ENCODE results near the gene SRRD.

SRRD gene

DNA sequence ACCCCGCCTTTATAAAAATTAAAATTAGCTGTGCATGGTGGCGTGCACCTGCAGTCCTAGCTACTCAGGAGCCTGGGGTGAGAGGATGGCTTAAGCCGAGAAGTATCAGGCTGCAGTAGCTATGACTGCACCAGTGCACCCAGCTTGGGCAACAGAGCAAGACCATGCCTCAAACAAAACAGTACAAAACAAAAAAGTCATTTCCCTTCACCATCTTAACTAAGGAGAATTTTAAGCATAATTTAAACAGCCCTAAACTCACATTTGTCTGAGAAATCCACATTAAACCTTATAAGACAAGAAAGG lies 51.9 kb downstream of the SRRD start:
- Histone ChIP-seq H3K4me1 (ENCODE audit: control insufficient read depth, insufficient read depth, low read length) (no peaks in the 10 kb centered on the region), H3K36me3 (ENCODE audit: control insufficient read depth, insufficient read depth, low read length) (peaks cover 14% of the 10 kb centered on the region), H3K27me3 (ENCODE audit: control insufficient read depth, insufficient read depth, low read length) (no peaks in the 10 kb centered on the region), H3K4me3 (ENCODE audit: low read length) (no peak overlapping the region), H3K9me3 (ENCODE audit: control insufficient read depth, insufficient read depth, low read length) (no peaks in the 10 kb centered on the region), H3K27ac (ENCODE audit: low read length) (no peak overlapping the region)
- DNase-seq (ENCODE audit: low read depth, low spot score): no peak
- no CpG with 5 or more reads among the region's 3 CpGs for WGBS (ENCODE audit: insufficient coverage, insufficient read length)

DNA sequence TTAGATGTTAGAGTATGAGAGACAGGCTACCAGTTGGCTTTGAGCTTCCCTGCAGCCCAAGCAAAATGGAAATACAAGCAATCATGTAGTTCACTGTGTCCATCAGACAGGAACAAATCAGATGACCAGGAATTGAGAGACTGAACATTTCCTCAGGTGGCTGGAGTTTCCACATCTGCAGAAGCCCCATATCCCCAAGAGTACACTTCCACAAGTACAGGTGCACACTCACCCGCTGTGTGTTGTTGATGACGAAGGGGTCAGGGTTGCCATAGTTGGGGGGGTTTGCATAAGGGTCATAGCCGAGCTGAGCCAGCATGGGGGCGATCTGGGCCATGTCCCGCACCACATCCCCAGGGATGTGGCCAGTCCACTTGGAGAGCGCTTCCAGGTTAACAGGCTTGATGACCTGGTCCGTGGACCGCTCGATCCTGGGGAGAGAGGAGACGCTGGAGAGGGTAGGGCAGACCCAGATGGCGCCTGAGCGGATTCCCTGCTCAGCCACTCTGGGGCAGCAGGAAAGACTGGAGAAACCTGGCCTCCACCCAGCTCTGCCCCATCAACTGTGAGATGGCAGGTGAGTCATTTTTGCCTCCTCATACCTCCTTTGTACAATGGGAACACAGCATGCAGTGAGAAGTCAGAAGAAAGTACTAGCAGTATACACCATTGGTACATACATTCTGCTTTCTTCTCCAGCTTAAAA lies 52.5 kb downstream of the SRRD start:
- Histone ChIP-seq H3K9me3 (ENCODE audit: control insufficient read depth, insufficient read depth, low read length) (no peaks in the 10 kb centered on the region), H3K4me1 (ENCODE audit: control insufficient read depth, insufficient read depth, low read length) (no peaks in the 10 kb centered on the region), H3K36me3 (ENCODE audit: control insufficient read depth, insufficient read depth, low read length) (peaks cover 21% of the 10 kb centered on the region), H3K27ac (ENCODE audit: low read length) (no peak overlapping the region), H3K4me3 (ENCODE audit: low read length) (no peak overlapping the region), H3K27me3 (ENCODE audit: control insufficient read depth, insufficient read depth, low read length) (no peaks in the 10 kb centered on the region)
- DNase-seq (ENCODE audit: low read depth, low spot score): no peak
- no CpG with 5 or more reads among the region's 12 CpGs for whole genome bisulfite sequencing (ENCODE audit: insufficient coverage, insufficient read length)

DNA sequence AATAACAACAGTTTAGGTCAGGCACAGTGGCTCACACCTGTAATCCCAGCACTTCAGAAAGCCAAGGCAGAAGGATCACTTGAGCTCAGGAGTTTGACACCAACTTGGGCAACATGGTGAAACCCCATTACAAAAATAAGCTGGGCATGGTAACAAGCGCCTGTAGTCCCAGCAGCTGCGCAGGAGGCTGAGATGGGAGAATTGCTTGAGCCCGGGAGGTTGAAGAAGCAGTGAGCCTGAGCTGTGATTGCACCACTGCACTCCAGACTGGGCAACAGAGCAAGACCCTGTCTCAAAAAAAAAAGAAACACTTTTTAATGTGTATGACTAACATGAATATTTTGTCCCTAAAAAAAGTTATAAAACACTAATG lies 53.1 kb downstream of the SRRD start:
- WGBS (ENCODE audit: insufficient coverage, insufficient read length): no CpG with 5 or more reads among the region's 3 CpGs
- Histone ChIP-seq H3K27ac (ENCODE audit: low read length) (no peak overlapping the region), H3K4me3 (ENCODE audit: low read length) (no peak overlapping the region), H3K36me3 (ENCODE audit: control insufficient read depth, insufficient read depth, low read length) (peaks cover 19% of the 10 kb centered on the region), H3K27me3 (ENCODE audit: control insufficient read depth, insufficient read depth, low read length) (no peaks in the 10 kb centered on the region), H3K9me3 (ENCODE audit: control insufficient read depth, insufficient read depth, low read length) (no peaks in the 10 kb centered on the region), H3K4me1 (ENCODE audit: control insufficient read depth, insufficient read depth, low read length) (no peaks in the 10 kb centered on the region)
- no peak for DNase-seq (ENCODE audit: low read depth, low spot score)

DNA sequence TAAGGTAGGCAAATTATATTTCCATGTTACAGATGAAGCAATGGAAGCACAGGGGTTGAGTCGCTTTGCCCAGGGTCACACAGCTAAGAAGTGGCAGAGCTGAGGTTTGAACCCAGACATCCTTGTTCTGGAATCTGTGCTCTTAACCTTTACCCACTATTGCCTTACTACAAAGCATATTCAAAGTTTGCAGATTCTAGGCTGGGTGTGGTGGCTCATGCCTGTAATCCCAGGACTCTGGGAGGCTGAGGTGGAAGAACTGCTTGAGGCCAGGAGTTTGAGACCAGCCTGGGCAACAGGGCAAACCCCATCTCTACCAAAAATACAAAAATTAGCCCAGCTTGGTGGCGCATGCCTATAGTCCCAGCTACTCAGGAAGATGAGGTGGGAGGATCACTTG lies 56.4 kb downstream of the SRRD start:
- no CpG with 5 or more reads among the region's 2 CpGs for WGBS (ENCODE audit: insufficient coverage, insufficient read length)
- peaks cover 20% of the 10 kb centered on the region for H3K36me3 ChIP-seq (ENCODE audit: control insufficient read depth, insufficient read depth, low read length)
- no peaks in the 10 kb centered on the region for H3K27me3 ChIP-seq (ENCODE audit: control insufficient read depth, insufficient read depth, low read length)
- no peaks in the 10 kb centered on the region; the same call in 1 of the 2 replicates for H3K4me1 ChIP-seq (ENCODE audit: control insufficient read depth, insufficient read depth, low read length)
- no peak for DNase-seq (ENCODE audit: low read depth, low spot score)
- H3K27ac ChIP-seq (ENCODE audit: low read length): no peak overlapping the region
- H3K4me3 ChIP-seq (ENCODE audit: low read length): no peak overlapping the region
- H3K9me3 ChIP-seq (ENCODE audit: control insufficient read depth, insufficient read depth, low read length): no peaks in the 10 kb centered on the region

DNA sequence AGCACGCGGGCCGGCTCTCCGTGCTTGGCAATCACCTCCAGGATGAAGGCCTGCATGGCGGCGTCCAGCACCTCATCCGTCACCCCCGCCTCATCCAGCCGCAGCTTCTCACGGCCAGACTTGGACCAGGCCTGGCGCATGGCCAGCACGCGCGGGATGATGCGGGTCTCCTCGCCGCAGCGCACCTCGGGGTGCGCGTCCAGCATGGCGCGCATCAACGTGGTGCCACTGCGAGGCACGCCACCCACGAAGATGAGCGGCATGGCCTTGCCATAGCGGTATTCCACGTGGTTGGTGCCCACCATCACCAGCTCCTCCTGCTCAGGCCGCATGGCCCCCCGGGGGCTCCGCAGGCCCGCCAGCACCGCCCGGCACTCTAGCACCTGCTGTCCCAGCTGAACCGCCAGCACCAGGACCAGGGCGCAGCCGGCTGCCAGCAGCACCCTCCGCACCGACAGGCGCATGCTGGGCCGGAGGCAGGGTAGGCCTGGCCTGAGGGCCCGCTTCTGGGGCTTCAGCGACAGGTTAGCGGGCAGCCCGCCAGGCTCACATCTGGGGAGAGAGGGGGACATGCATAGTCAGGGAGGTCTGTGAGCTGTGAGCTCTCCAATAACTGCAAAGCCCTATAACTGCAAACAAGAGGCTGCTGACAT lies 57.6 kb downstream of the SRRD start:
- H3K9me3 ChIP-seq (ENCODE audit: control insufficient read depth, insufficient read depth, low read length): no peaks in the 10 kb centered on the region
- no peak overlapping the region for H3K27ac ChIP-seq (ENCODE audit: low read length)
- H3K27me3 ChIP-seq (ENCODE audit: control insufficient read depth, insufficient read depth, low read length): no peaks in the 10 kb centered on the region
- WGBS (ENCODE audit: insufficient coverage, insufficient read length): no CpG with 5 or more reads among the region's 47 CpGs
- no peaks in the 10 kb centered on the region; the same call in 1 of the 2 replicates for H3K4me1 ChIP-seq (ENCODE audit: control insufficient read depth, insufficient read depth, low read length)
- no peak overlapping the region for H3K4me3 ChIP-seq (ENCODE audit: low read length)
- no peak for DNase-seq (ENCODE audit: low read depth, low spot score)
- H3K36me3 ChIP-seq (ENCODE audit: control insufficient read depth, insufficient read depth, low read length): peaks cover 15% of the 10 kb centered on the region

DNA sequence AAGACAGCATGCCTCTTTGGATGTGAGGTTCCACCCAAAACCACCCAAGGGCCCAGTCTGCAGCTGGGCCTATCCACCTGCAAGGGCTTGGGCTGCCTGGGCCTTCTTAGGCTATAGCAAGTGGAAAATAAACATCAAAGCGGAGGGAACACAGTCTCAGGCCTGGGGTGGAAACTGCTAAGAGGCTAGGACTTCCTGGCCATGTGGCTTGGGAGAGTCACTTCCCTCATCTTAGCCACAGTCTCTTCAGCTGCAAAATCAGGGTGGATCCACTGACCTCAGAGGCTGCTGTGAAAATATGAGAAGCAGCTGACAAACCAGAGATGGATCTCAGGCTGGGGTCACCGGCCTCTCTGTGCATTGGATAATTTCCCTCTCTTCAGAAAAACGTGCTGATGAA lies 59.2 kb downstream of the SRRD start:
- DNase-seq (ENCODE audit: low read depth, low spot score): no peak
- WGBS (ENCODE audit: insufficient coverage, insufficient read length): no CpG with 5 or more reads among the region's 3 CpGs
- H3K36me3 ChIP-seq (ENCODE audit: control insufficient read depth, insufficient read depth, low read length): peaks cover 15% of the 10 kb centered on the region
- no peaks in the 10 kb centered on the region; the same call in 1 of the 2 replicates for H3K4me1 ChIP-seq (ENCODE audit: control insufficient read depth, insufficient read depth, low read length)
- H3K27ac ChIP-seq (ENCODE audit: low read length): no peak overlapping the region
- H3K4me3 ChIP-seq (ENCODE audit: low read length): no peak overlapping the region
- H3K9me3 ChIP-seq (ENCODE audit: control insufficient read depth, insufficient read depth, low read length): no peaks in the 10 kb centered on the region
- no peaks in the 10 kb centered on the region for H3K27me3 ChIP-seq (ENCODE audit: control insufficient read depth, insufficient read depth, low read length)
